Aorta (tissue), 5 donors: Measurements from ENCODE around the gene CDNF. TPM values are rescaled to one million over a fixed set of nuclear protein-coding genes. Genes with fewer than 3 reads are reported as not detected.

ENCODE experiments used
- ATAC-seq: fragments of 200-7000 bp; cut with Tn5 transposase; one replicate; pipeline ENCODE4 v1.9.1; 2022; ENCODE audit warnings: moderate library complexity; ENCODE audit not compliant: low FRiP score
- DNase-seq, 2 donors: peaks; one replicate each; pipeline ENCODE4 v3.0.0-alpha.2; 2020
- H3K27ac ChIP-seq, 2 donors: one replicate each; pipeline ENCODE4 v1.5.1; 2013; ENCODE audit warnings: low read length in 2 of 2, mild to moderate bottlenecking in 2 of 2, moderate library complexity in 2 of 2, control low read depth in 1 of 2, inconsistent platforms in 1 of 2, low read depth in 1 of 2
- H3K27me3 ChIP-seq, 2 donors: one replicate each; pipeline ENCODE4 v1.6.1; 2013; ENCODE audit warnings: control low read depth in 1 of 2, low read length in 1 of 2, mild to moderate bottlenecking in 1 of 2, moderate library complexity in 1 of 2; ENCODE audit not compliant: insufficient read depth in 2 of 2, control insufficient read depth in 1 of 2
- H3K36me3 ChIP-seq, 2 donors: one replicate each; pipeline ENCODE4 v1.6.1; 2013; ENCODE audit warnings: control low read depth in 1 of 2, low read length in 1 of 2, mild to moderate bottlenecking in 1 of 2; ENCODE audit not compliant: insufficient read depth in 2 of 2, control insufficient read depth in 1 of 2
- H3K4me1 ChIP-seq, 2 donors: one replicate each; pipeline ENCODE4 v1.6.1; 2013; ENCODE audit warnings: low read length in 2 of 2, control low read depth in 1 of 2, mild to moderate bottlenecking in 1 of 2, moderate library complexity in 1 of 2; ENCODE audit not compliant: insufficient read depth in 2 of 2, control insufficient read depth in 1 of 2
- H3K4me3 ChIP-seq, 2 donors: one replicate each; pipeline ENCODE4 v1.5.1; 2013; ENCODE audit warnings: low read length in 2 of 2, control low read depth in 1 of 2, mild to moderate bottlenecking in 1 of 2
- H3K9me3 ChIP-seq: one replicate; pipeline ENCODE4 v1.6.1; 2013; ENCODE audit warnings: mild to moderate bottlenecking, low read length; ENCODE audit not compliant: control insufficient read depth
- WGBS, 2 donors: extraction: QIAGEN DNeasy Blood & Tissue Kit; methylation state at CpG; one replicate each; pipeline ENCODE4 v1.1.7; 2013; 5-methylcytosine and 5-hydroxymethylcytosine counted together
- intact Hi-C, 2 donors: fragments of 100-400 bp; cut with DNase I; formaldehyde crosslinking; loops; one replicate each; pipeline versions ENCODE4 v1.14.2 to v1.15.0; 2022
- polyA plus RNA-seq, 2 donors: library from polyadenylated mRNA; stranded (reverse); fragments of 200-250 nt; gene quantifications; one replicate each; pipeline ENCODE4 v1.2.3, GENCODE V29; 2013
- total RNA-seq, 2 donors: library from RNA; stranded (reverse); fragmentation: NEBNext Ultra II Directional; extraction: Animal tissue kit (Norgen Biotek cat#: 25700); gene quantifications; one replicate each; pipeline ENCODE4 v1.2.1, GENCODE V29; 2021
- donor health status: healthy with polysubstance abuse.
- donor health status: Bipolar disorder and iron deficiency.
- donor health status: DM: no; HTN: no; CAD: no.
- donor health status: DM: no; HTN: no; CAD: no.
- donor health status: DM: yes; HTN: yes; CAD: no.

The CDNF gene
- total and polyA plus RNA-seq, 4 donors, result 1.3 to 1.9 (median 1.9) TPM; not detected in 1

- Histone ChIP-seq H3K4me1 (no peaks in the 10 kb centered on the region), H3K27me3 (no peaks in the 10 kb centered on the region), H3K4me3 (no peak overlapping the region), H3K9me3 (no peaks in the 10 kb centered on the region), H3K36me3 (no peaks in the 10 kb centered on the region), H3K27ac (no peak overlapping the region)
- 82 to 85% methylated on average over 10 of the region's 10 CpGs for WGBS, 2 donors
- intact Hi-C loops, result no loop called here
- ATAC-seq (no peak), DNase-seq (no peak)
Observed at GRCh38 chr10:14773551-14774213, 64.2 kb downstream of the CDNF start.

- Histone ChIP-seq H3K36me3 (no peaks in the 10 kb centered on the region), H3K9me3 (no peaks in the 10 kb centered on the region), H3K4me3 (no peak overlapping the region), H3K27ac (no peak overlapping the region), H3K27me3 (no peaks in the 10 kb centered on the region), H3K4me1 (no peaks in the 10 kb centered on the region)
- no peak for ATAC-seq
- 89 to 90% methylated on average over 7 of the region's 7 CpGs for WGBS, 2 donors
- no peak for DNase-seq
- intact Hi-C loops, result no loop called here
Observed at GRCh38 chr10:14772399-14772798, 65.4 kb downstream of the CDNF start.

- no peak for DNase-seq
- Histone ChIP-seq H3K4me1 (no peaks in the 10 kb centered on the region), H3K27me3 (no peaks in the 10 kb centered on the region), H3K36me3 (no peaks in the 10 kb centered on the region), H3K4me3 (no peak overlapping the region), H3K9me3 (no peaks in the 10 kb centered on the region), H3K27ac (no peak overlapping the region)
- ATAC-seq, result no peak
- 45 to 54% methylated on average over 2 of the region's 2 CpGs for WGBS, 2 donors
- intact Hi-C loops, result no loop called here
Observed at GRCh38 chr10:14770927-14771326, 66.9 kb downstream of the CDNF start.

Other genes starting within 250 kb of the CDNF start
- 10 to 100 TPM; 31.4 to 34.8 TPM for gene FAM107B, start 63.1 kb downstream of the CDNF start, total RNA-seq
- gene FAM107B, start 63.1 kb downstream of the CDNF start, polyA plus RNA-seq, result 10 to 100 TPM; 16.6 to 58.5 TPM
- 10 to 100 TPM; 11.5 TPM for gene HSPA14, start 269 bp upstream of the CDNF start, total RNA-seq
- 10 to 100 TPM in 1 of 2 donors, 1 to 10 TPM in 1; 7.3 to 11.7 TPM for gene HSPA14, start 269 bp upstream of the CDNF start, polyA plus RNA-seq
- gene MSANTD7, start 269 bp upstream of the CDNF start, total RNA-seq, result 1 to 10 TPM; 7.0 to 8.2 TPM
- 1 to 10 TPM; 2.6 to 4.1 TPM for gene MSANTD7, start 269 bp upstream of the CDNF start, polyA plus RNA-seq
- 1 to 10 TPM; 5.2 to 8.0 TPM for gene SUV39H2, start 40.8 kb upstream of the CDNF start, total RNA-seq
- 1 to 10 TPM; 1.1 to 3.0 TPM for gene SUV39H2, start 40.8 kb upstream of the CDNF start, polyA plus RNA-seq
- gene DCLRE1C, start 116.1 kb upstream of the CDNF start, total RNA-seq, result 10 to 100 TPM in 1 of 2 donors, 1 to 10 TPM in 1; 9.3 to 16.6 TPM
- gene DCLRE1C, start 116.1 kb upstream of the CDNF start, polyA plus RNA-seq, result 1 to 10 TPM; 1.6 to 5.9 TPM
- not detected for gene MEIG1, start 121.4 kb upstream of the CDNF start, total RNA-seq
- not detected for gene MEIG1, start 121.4 kb upstream of the CDNF start, polyA plus RNA-seq
- 1 to 10 TPM in 1 of 2 donors, not detected in 1; 1.1 TPM for gene OLAH, start 205.9 kb upstream of the CDNF start, total RNA-seq
- 1 to 10 TPM; 2.5 to 4.4 TPM for gene OLAH, start 205.9 kb upstream of the CDNF start, polyA plus RNA-seq